ENCODE measurements around the gene GLIPR2.
"Not testable (repeated sequence)": the region's sequence is repeated elsewhere in the genome, so short reads cannot be mapped to it uniquely, and the experiment has no call there.

Gene GLIPR2

GRCh38 chr9:36123515-36123914 lies 13.0 kb upstream of the GLIPR2 start:
- no peak for DNase-seq (ENCODE audit: low spot score)

- DNase-seq (ENCODE audit: low spot score) = no peak
Measured at GRCh38 chr9:36125062-36125855, 11.3 kb upstream of the GLIPR2 start.

- DNase-seq (ENCODE audit: low spot score) = no peak
Measured at GRCh38 chr9:36126016-36126730, 10.4 kb upstream of the GLIPR2 start.

GRCh38 chr9:36127652-36128244 lies 8.8 kb upstream of the GLIPR2 start:
- DNase-seq (ENCODE audit: low spot score) = no peak

- no peak for DNase-seq (ENCODE audit: low spot score)
Measured at GRCh38 chr9:36128349-36128748, 8.2 kb upstream of the GLIPR2 start.

- no peak for DNase-seq (ENCODE audit: low spot score)
Measured at GRCh38 chr9:36129139-36129538, 7.4 kb upstream of the GLIPR2 start.

GRCh38 chr9:36131666-36132065 lies 4.9 kb upstream of the GLIPR2 start:
- not testable (repeated sequence) for DNase-seq (ENCODE audit: low spot score)

GRCh38 chr9:36132086-36132485 lies 4.4 kb upstream of the GLIPR2 start:
- peak; percentile 22 for DNase-seq (ENCODE audit: low spot score)

- no peak for DNase-seq (ENCODE audit: low spot score)
Measured at GRCh38 chr9:36134761-36135505, 1.6 kb upstream of the GLIPR2 start.

GRCh38 chr9:36135741-36136271 lies 727 bp upstream of the GLIPR2 start:
- no peak for DNase-seq (ENCODE audit: low spot score)

GRCh38 chr9:36136894-36137391 lies 410 bp downstream of the GLIPR2 start:
- DNase-seq (ENCODE audit: low spot score) = no peak

GRCh38 chr9:36137392-36138004 lies 965 bp downstream of the GLIPR2 start:
- no peak for DNase-seq (ENCODE audit: low spot score)

GRCh38 chr9:36138496-36138895 lies 2.0 kb downstream of the GLIPR2 start:
- DNase-seq (ENCODE audit: low spot score) = no peak

- DNase-seq (ENCODE audit: low spot score) = no peak
Measured at GRCh38 chr9:36138901-36139300, 2.4 kb downstream of the GLIPR2 start.

- DNase-seq (ENCODE audit: low spot score) = no peak
Measured at GRCh38 chr9:36140086-36141084, 3.9 kb downstream of the GLIPR2 start.

GRCh38 chr9:36141288-36141687 lies 4.8 kb downstream of the GLIPR2 start:
- DNase-seq (ENCODE audit: low spot score) = no peak

- no peak for DNase-seq (ENCODE audit: low spot score)
Measured at GRCh38 chr9:36141761-36142160, 5.2 kb downstream of the GLIPR2 start.

- no peak for DNase-seq (ENCODE audit: low spot score)
Measured at GRCh38 chr9:36142510-36143244, 6.1 kb downstream of the GLIPR2 start.

- no peak for DNase-seq (ENCODE audit: low spot score)
Measured at GRCh38 chr9:36143245-36143641, 6.7 kb downstream of the GLIPR2 start.

Measured in RKO (cell line).